Ovary (tissue), 9 donors: ENCODE measurements around the gene SLC2A13. TPM values are rescaled to one million over a fixed set of nuclear protein-coding genes. Genes with fewer than 3 reads are reported as not detected.
"Not testable (repeated sequence)": the region's sequence is repeated elsewhere in the genome, so short reads cannot be mapped to it uniquely, and the experiment has no call there.

ENCODE experiments used
- DNase-seq, 5 donors: peaks; one replicate each; pipeline ENCODE4 v3.0.0-alpha.2; 2019 to 2020
- H3K27ac ChIP-seq, 2 donors: fragments of 200-600 bp; one replicate each; pipeline versions ENCODE4 v1.5.1 to v1.8.0; 2019 to 2022
- H3K27me3 ChIP-seq: fragments of 200-600 bp; one replicate; pipeline ENCODE4 v1.8.0; 2022
- H3K36me3 ChIP-seq: fragments of 200-600 bp; sonication (generic); one replicate; pipeline ENCODE4 v1.5.1; 2019
- H3K4me1 ChIP-seq: one replicate; pipeline ENCODE4 v1.8.1; 2013; ENCODE audit warnings: mild to moderate bottlenecking, moderate library complexity; ENCODE audit not compliant: insufficient read depth
- H3K4me3 ChIP-seq: fragments of 200-600 bp; sonication (generic); one replicate; pipeline ENCODE4 v1.5.1; 2017
- H3K9me3 ChIP-seq, 2 donors: fragments of 200-600 bp in 1 of 2; sonication (generic) in 1 of 2; one replicate each; pipeline versions ENCODE4 v1.5.1 to v1.8.1; 2013 to 2019; ENCODE audit warnings: mild to moderate bottlenecking in 1 of 2, moderate library complexity in 1 of 2
- CTCF ChIP-seq, 3 donors: fragments of 450-650 bp in 2 of 3; fragments of 200-600 bp in 1 of 3; IDR thresholded peaks; one replicate each; pipeline versions ENCODE4 v1.5.1 to v1.8.0; 2016 to 2022; ENCODE audit warnings: antibody characterized with exemption in 3 of 3, mild to moderate bottlenecking in 1 of 3
- EP300 ChIP-seq: sonication (generic); formaldehyde crosslinking; IDR thresholded peaks from one replicate; pipeline ENCODE4 v1.6.1; 2017; ENCODE audit warnings: antibody characterized with exemption
- POLR2A ChIP-seq: fragments of 450-650 bp; IDR thresholded peaks from one replicate; pipeline ENCODE4 v1.6.1; 2017; ENCODE audit warnings: antibody characterized with exemption, mild to moderate bottlenecking, moderate library complexity
- WGBS, 3 donors: extraction: QIAGEN DNeasy Blood & Tissue Kit in 1 of 3; methylation state at CpG; one replicate each; pipeline versions ENCODE4 v1.1.5 to v1.1.7; 2013 to 2017; 5-methylcytosine and 5-hydroxymethylcytosine counted together
- intact Hi-C, 4 donors: fragments of 100-400 bp; cut with DNase I; formaldehyde crosslinking; loops; one replicate each; pipeline versions ENCODE4 v1.11.0 to v1.15.1; 2022 to 2023
- polyA plus RNA-seq, 2 donors: library from polyadenylated mRNA; stranded (reverse); fragments of 200-250 nt in 1 of 2; fragments of 350-450 nt in 1 of 2; fragmentation: Illumina TruSeq in 1 of 2; extraction: RNeasy Lipid Tissue Mini Kit (QIAGEN cat#74804) in 1 of 2; gene quantifications; one replicate each; pipeline ENCODE4 v1.2.3, GENCODE V29; 2013 to 2014
- total RNA-seq, 7 donors: library from RNA; depleted of rRNA in 2 of 7; stranded (reverse); fragments of >200 nt in 2 of 7; fragmentation: NEBNext Ultra II Directional in 3 of 7; extraction: Animal tissue kit (Norgen Biotek cat#: 25700) in 3 of 7; gene quantifications; one replicate each; pipeline versions ENCODE4 v1.1.0 to v1.2.4, GENCODE V29; 2016 to 2023
- donor health status: DM: no; HTN: no; CAD: no; lungs with moderate emphysema.
- donor health status: DM: no; HTN: no; CAD: no.
- donor health status: Bipolar disorder and iron deficiency.
- donor health status: DM: yes; HTN: yes; CAD: no.
- donor health status: DM: no; HTN: no; CAD: no.
- donor health status: DM: yes; HTN: yes; CAD: no.

SLC2A13 gene
- total and polyA plus RNA-seq, 9 donors = 2.3 to 24.3 (median 7.9) TPM

GRCh38 chr12:40054555-40055227, 51.2 kb downstream of the SLC2A13 start:
- Histone ChIP-seq H3K27me3 (no peaks in the 10 kb centered on the region), H3K4me1 (no peaks in the 10 kb centered on the region), H3K36me3 (no peaks in the 10 kb centered on the region), H3K27ac (no peak overlapping the region), H3K9me3 (no peaks in the 10 kb centered on the region), H3K4me3 (no peak overlapping the region)
- peak in 4 of 5 donors; percentile 14 to 41 (median 18) for DNase-seq
- intact Hi-C loops = no loop called here
- WGBS, 3 donors = 9 to 21% (median 10%) methylated on average over 6 of the region's 6 CpGs
- TF ChIP-seq CTCF (IDR thresholded peaks at IDR 0.05) = no peak
- TF ChIP-seq EP300 = no peak
- no peak for TF ChIP-seq POLR2A

- intact Hi-C loops = no loop called here
- no peaks in the 10 kb centered on the region for H3K9me3 ChIP-seq
- H3K36me3 ChIP-seq = no peaks in the 10 kb centered on the region
- TF ChIP-seq POLR2A = no peak
- no peak for TF ChIP-seq EP300
- TF ChIP-seq CTCF (IDR thresholded peaks at IDR 0.05) = no peak
- no peak for DNase-seq
- no peak overlapping the region for H3K4me3 ChIP-seq
- no peaks in the 10 kb centered on the region for H3K4me1 ChIP-seq
- no peak overlapping the region for H3K27ac ChIP-seq
- H3K27me3 ChIP-seq = no peaks in the 10 kb centered on the region
- 89 to 95% (median 93%) methylated on average over 1 of the region's 1 CpG for WGBS, 3 donors
Observed at GRCh38 chr12:40049268-40049667, 56.6 kb downstream of the SLC2A13 start.

- H3K9me3 ChIP-seq, H3K36me3 ChIP-seq, H3K4me1 ChIP-seq, H3K4me3 ChIP-seq, DNase-seq, H3K27ac ChIP-seq, intact Hi-C loops, H3K27me3 ChIP-seq: not testable (repeated sequence)
- 94 to 97% (median 95%) methylated on average over 3 of the region's 3 CpGs for WGBS, 3 donors
Observed at GRCh38 chr12:40047002-40047401, 58.9 kb downstream of the SLC2A13 start.

- no peak for DNase-seq
- intact Hi-C loops = no loop called here
- Histone ChIP-seq H3K9me3 (no peaks in the 10 kb centered on the region), H3K36me3 (no peaks in the 10 kb centered on the region), H3K27me3 (no peaks in the 10 kb centered on the region), H3K4me3 (no peak overlapping the region), H3K4me1 (no peaks in the 10 kb centered on the region), H3K27ac (no peak overlapping the region)
- 89 to 90% (median 89%) methylated on average over 2 of the region's 2 CpGs for WGBS, 3 donors
- TF ChIP-seq CTCF (IDR thresholded peaks at IDR 0.05) (no peak), EP300 (no peak), POLR2A (no peak)
Observed at GRCh38 chr12:40045656-40046055, 60.2 kb downstream of the SLC2A13 start.

GRCh38 chr12:40044396-40044795, 61.5 kb downstream of the SLC2A13 start:
- intact Hi-C loops = no loop called here
- Histone ChIP-seq H3K36me3 (no peaks in the 10 kb centered on the region), H3K27ac (no peak overlapping the region), H3K4me3 (no peak overlapping the region), H3K9me3 (no peaks in the 10 kb centered on the region), H3K4me1 (no peaks in the 10 kb centered on the region), H3K27me3 (no peaks in the 10 kb centered on the region)
- DNase-seq = no peak
- no peak for TF ChIP-seq CTCF (IDR thresholded peaks at IDR 0.05)
- no peak for TF ChIP-seq POLR2A
- TF ChIP-seq EP300 = no peak
